ENCODE data around the gene COL20A1. TPM values are rescaled to one million over a fixed set of nuclear protein-coding genes. Genes with fewer than 3 reads are reported as not detected.

The COL20A1 gene
- total RNA-seq, 3 donors from 2014 or later = not detected

- Histone ChIP-seq H3K27me3 (peaks cover 0 to 36% of the 10 kb centered on the region in 2 donors), H3K9me3 (no peaks in the 10 kb centered on the region), H3K27ac (no peak overlapping the region), H3K4me3 (no peak overlapping the region), H3K4me1 (no peaks in the 10 kb centered on the region), H3K36me3 (no peaks in the 10 kb centered on the region)
- DNase-seq (ENCODE audit: low spot score in 2 of 2) = no peak
- TF ChIP-seq POLR2AphosphoS5 (IDR thresholded peaks at IDR 0.05) (no peak), POLR2A (IDR thresholded peaks at IDR 0.05) (no peak), CTCF (IDR thresholded peaks at IDR 0.05) (no peak)
- intact Hi-C loops (cut with DNase I; ENCODE audit: low total_unique reads) = no loop called here
Measured at GRCh38 chr20:63317061-63317460, 24.1 kb downstream of the COL20A1 start.

GRCh38 chr20:63317601-63318291, 24.8 kb downstream of the COL20A1 start:
- Histone ChIP-seq H3K9me3 (no peaks in the 10 kb centered on the region), H3K4me1 (no peaks in the 10 kb centered on the region), H3K27ac (no peak overlapping the region), H3K4me3 (no peak overlapping the region), H3K27me3 (peaks cover 0 to 37% of the 10 kb centered on the region in 2 donors), H3K36me3 (no peaks in the 10 kb centered on the region)
- TF ChIP-seq POLR2AphosphoS5 (IDR thresholded peaks at IDR 0.05) (no peak), POLR2A (IDR thresholded peaks at IDR 0.05) (no peak), CTCF (IDR thresholded peaks at IDR 0.05) (no peak)
- no peak for DNase-seq (ENCODE audit: low spot score in 2 of 2)
- intact Hi-C loops (cut with DNase I; ENCODE audit: low total_unique reads) = no loop called here

- Histone ChIP-seq H3K27ac (no peak overlapping the region), H3K36me3 (no peaks in the 10 kb centered on the region), H3K9me3 (no peaks in the 10 kb centered on the region), H3K4me3 (no peak overlapping the region), H3K27me3 (peaks cover 0 to 40% of the 10 kb centered on the region in 2 donors), H3K4me1 (no peaks in the 10 kb centered on the region)
- no peak for TF ChIP-seq POLR2A (IDR thresholded peaks at IDR 0.05)
- no peak for TF ChIP-seq CTCF (IDR thresholded peaks at IDR 0.05)
- no peak for TF ChIP-seq POLR2AphosphoS5 (IDR thresholded peaks at IDR 0.05)
- no peak for DNase-seq (ENCODE audit: low spot score in 2 of 2)
- intact Hi-C loops (cut with DNase I; ENCODE audit: low total_unique reads) = no loop called here
Measured at GRCh38 chr20:63318391-63319163, 25.6 kb downstream of the COL20A1 start.

GRCh38 chr20:63319164-63320040, 26.4 kb downstream of the COL20A1 start:
- DNase-seq (ENCODE audit: low spot score in 2 of 2) = no peak
- no peak for TF ChIP-seq POLR2AphosphoS5 (IDR thresholded peaks at IDR 0.05)
- no peak for TF ChIP-seq CTCF (IDR thresholded peaks at IDR 0.05)
- no peak for TF ChIP-seq POLR2A (IDR thresholded peaks at IDR 0.05)

More at GRCh38 chr20:63319164-63320040, 26.4 kb downstream of the COL20A1 start:
- Histone ChIP-seq H3K4me1 (no peaks in the 10 kb centered on the region), H3K36me3 (no peaks in the 10 kb centered on the region), H3K9me3 (no peaks in the 10 kb centered on the region), H3K27ac (no peak overlapping the region), H3K4me3 (no peak overlapping the region), H3K27me3 (peaks cover 0 to 38% of the 10 kb centered on the region in 2 donors)
- intact Hi-C loops (cut with DNase I; ENCODE audit: low total_unique reads) = no loop called here
